ENCODE results near the gene MYLIP.

DNA sequence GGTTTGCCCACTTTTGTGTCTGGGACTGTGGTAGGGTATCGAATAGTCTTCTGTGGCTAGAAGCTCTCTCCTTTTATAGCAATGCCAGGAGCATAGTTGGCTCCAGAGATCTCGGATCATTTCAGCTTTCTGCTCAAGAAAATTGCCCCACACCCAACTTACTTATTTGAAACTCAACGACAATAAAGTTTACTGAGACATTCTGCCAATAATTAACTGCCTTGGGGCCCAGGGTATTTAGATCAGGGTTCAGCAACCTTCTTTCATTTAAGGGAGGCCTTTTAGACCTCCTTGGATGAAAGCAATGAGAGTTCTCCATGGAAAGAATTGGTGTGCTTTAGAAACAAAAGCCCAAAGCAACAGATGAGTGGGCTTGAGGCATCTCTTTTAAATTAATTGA, 55.7 kb downstream of the MYLIP start:
- no peak for TF ChIP-seq POLR2AphosphoS5 (IDR thresholded peaks at IDR 0.05)
- TF ChIP-seq, protein P1, sequence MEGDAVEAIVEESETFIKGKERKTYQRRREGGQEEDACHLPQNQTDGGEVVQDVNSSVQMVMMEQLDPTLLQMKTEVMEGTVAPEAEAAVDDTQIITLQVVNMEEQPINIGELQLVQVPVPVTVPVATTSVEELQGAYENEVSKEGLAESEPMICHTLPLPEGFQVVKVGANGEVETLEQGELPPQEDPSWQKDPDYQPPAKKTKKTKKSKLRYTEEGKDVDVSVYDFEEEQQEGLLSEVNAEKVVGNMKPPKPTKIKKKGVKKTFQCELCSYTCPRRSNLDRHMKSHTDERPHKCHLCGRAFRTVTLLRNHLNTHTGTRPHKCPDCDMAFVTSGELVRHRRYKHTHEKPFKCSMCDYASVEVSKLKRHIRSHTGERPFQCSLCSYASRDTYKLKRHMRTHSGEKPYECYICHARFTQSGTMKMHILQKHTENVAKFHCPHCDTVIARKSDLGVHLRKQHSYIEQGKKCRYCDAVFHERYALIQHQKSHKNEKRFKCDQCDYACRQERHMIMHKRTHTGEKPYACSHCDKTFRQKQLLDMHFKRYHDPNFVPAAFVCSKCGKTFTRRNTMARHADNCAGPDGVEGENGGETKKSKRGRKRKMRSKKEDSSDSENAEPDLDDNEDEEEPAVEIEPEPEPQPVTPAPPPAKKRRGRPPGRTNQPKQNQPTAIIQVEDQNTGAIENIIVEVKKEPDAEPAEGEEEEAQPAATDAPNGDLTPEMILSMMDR (IDR thresholded peaks at IDR 0.05): no peak

All from gastroesophageal sphincter (tissue), 3 donors.